ENCODE data around the gene TST. TPM values are rescaled to one million over a fixed set of nuclear protein-coding genes. Genes with fewer than 3 reads are reported as not detected.

The TST gene
- total RNA-seq, 1 experiment from 2014 or later, result 52.2 TPM

GRCh38 chr22:37065180-37065579, 45.9 kb upstream of the TST start:
- Mint-ChIP-seq H3K9me3 (ENCODE audit: low read depth, unreplicated experiment) (no peaks in the 10 kb centered on the region), H3K4me1 (ENCODE audit: low read depth, unreplicated experiment) (peaks cover 30% of the 10 kb centered on the region), H3K36me3 (ENCODE audit: insufficient read depth, unreplicated experiment) (no peaks in the 10 kb centered on the region), H3K27me3 (ENCODE audit: unreplicated experiment) (peaks cover 33% of the 10 kb centered on the region), H3K27ac (ENCODE audit: unreplicated experiment) (no peak overlapping the region), H3K4me3 (ENCODE audit: low read depth, unreplicated experiment) (no peak overlapping the region)
- BruUV-seq (replicated peaks), result no TSS peak
- peak; percentile 52 for DNase-seq
- TF ChIP-seq, protein P1, sequence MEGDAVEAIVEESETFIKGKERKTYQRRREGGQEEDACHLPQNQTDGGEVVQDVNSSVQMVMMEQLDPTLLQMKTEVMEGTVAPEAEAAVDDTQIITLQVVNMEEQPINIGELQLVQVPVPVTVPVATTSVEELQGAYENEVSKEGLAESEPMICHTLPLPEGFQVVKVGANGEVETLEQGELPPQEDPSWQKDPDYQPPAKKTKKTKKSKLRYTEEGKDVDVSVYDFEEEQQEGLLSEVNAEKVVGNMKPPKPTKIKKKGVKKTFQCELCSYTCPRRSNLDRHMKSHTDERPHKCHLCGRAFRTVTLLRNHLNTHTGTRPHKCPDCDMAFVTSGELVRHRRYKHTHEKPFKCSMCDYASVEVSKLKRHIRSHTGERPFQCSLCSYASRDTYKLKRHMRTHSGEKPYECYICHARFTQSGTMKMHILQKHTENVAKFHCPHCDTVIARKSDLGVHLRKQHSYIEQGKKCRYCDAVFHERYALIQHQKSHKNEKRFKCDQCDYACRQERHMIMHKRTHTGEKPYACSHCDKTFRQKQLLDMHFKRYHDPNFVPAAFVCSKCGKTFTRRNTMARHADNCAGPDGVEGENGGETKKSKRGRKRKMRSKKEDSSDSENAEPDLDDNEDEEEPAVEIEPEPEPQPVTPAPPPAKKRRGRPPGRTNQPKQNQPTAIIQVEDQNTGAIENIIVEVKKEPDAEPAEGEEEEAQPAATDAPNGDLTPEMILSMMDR (IDR thresholded peaks at IDR 0.05; ENCODE audit: unreplicated experiment), result no peak
- intact Hi-C loops (cut with micrococcal nuclease; ENCODE audit: unreplicated experiment), result no loop called here
- CTCF ChIA-PET, result interaction anchor here (0.5 kb wide), 1 partner anchor 55 kb away, joined by 3 read pairs; no protein-coding TSS in a partner anchor

DNA sequence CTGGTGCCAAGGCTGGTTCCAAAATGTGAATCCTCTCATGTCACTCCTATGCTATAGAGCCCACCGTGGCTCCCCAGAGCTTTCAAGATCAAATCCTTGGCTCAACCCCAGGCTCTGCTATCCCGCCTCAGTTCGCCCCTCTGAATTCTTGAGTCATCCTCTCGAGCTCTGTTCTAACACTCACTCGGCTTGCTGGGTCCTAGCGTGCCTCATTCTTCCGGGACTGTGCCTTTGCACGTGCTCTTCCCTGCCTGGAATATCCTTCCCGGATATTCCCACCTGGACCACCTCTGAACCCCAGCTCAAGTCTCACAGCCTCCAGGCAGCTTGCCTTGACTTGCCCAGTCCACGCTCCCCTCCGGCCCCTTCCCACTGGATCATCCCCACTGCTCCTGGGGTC, 45.3 kb upstream of the TST start:
- intact Hi-C loops (cut with micrococcal nuclease; ENCODE audit: unreplicated experiment), result no loop called here
- CTCF ChIA-PET, result no interaction called here
- TF ChIP-seq, protein P1 (IDR thresholded peaks at IDR 0.05; ENCODE audit: unreplicated experiment), result no peak
- H3K27ac Mint-ChIP-seq (ENCODE audit: unreplicated experiment), result no peak overlapping the region
- no peaks in the 10 kb centered on the region for H3K9me3 Mint-ChIP-seq (ENCODE audit: low read depth, unreplicated experiment)
- peaks cover 33% of the 10 kb centered on the region for H3K27me3 Mint-ChIP-seq (ENCODE audit: unreplicated experiment)
- no peaks in the 10 kb centered on the region for H3K36me3 Mint-ChIP-seq (ENCODE audit: insufficient read depth, unreplicated experiment)
- no peak overlapping the region for H3K4me3 Mint-ChIP-seq (ENCODE audit: low read depth, unreplicated experiment)
- no peak for DNase-seq
- peaks cover 30% of the 10 kb centered on the region for H3K4me1 Mint-ChIP-seq (ENCODE audit: low read depth, unreplicated experiment)
- no TSS peak for BruUV-seq (replicated peaks)

- peaks cover 30% of the 10 kb centered on the region for H3K4me1 Mint-ChIP-seq (ENCODE audit: low read depth, unreplicated experiment)
- no peaks in the 10 kb centered on the region for H3K36me3 Mint-ChIP-seq (ENCODE audit: insufficient read depth, unreplicated experiment)
- CTCF ChIA-PET, result no interaction called here
- intact Hi-C loops (cut with micrococcal nuclease; ENCODE audit: unreplicated experiment), result no loop called here
- no peak overlapping the region for H3K27ac Mint-ChIP-seq (ENCODE audit: unreplicated experiment)
- no peaks in the 10 kb centered on the region for H3K9me3 Mint-ChIP-seq (ENCODE audit: low read depth, unreplicated experiment)
- H3K27me3 Mint-ChIP-seq (ENCODE audit: unreplicated experiment), result peaks cover 33% of the 10 kb centered on the region
- no TSS peak for BruUV-seq (replicated peaks)
- no peak overlapping the region for H3K4me3 Mint-ChIP-seq (ENCODE audit: low read depth, unreplicated experiment)
- TF ChIP-seq, protein P1 (IDR thresholded peaks at IDR 0.05; ENCODE audit: unreplicated experiment), result no peak
- DNase-seq, result peak; percentile 62
Observed at GRCh38 chr22:37063431-37064420, 44.5 kb upstream of the TST start.

DNA sequence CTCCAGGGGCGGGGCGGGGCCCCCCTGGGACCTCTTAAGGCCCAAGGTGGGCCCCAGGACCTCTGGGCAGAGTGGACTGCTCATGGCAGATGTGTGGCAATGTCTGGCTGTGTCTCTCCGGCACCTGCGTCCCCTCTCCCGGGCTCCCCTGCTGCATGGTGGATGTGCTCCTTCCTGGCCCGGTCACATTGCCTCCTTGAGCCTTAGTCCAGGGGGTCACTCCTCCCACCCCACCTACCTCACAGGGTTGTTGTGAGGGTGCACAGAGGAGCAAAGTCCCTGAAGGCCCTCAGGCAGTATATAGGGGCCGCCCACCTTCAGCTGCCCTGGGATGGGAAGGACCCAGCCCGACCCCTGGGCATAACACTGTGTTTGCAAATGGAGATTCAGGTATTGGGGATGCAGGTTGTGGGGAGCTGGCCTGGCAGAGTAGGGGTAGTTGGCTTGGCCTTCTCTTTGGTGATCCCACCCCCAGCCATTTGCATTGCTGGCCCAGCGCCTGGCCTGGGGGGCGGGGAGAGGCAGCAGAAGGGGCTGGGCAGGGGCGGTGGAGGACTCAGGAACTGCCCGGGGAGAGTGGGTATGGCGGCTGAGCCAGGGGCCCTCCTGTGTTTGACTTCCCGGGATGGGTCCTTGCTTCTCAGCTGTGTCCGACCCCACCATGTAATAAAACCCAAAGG, 43.6 kb upstream of the TST start:
- H3K9me3 Mint-ChIP-seq (ENCODE audit: low read depth, unreplicated experiment), result no peaks in the 10 kb centered on the region
- CTCF ChIA-PET, result no interaction called here
- H3K27me3 Mint-ChIP-seq (ENCODE audit: unreplicated experiment), result peaks cover 25% of the 10 kb centered on the region
- no peaks in the 10 kb centered on the region for H3K36me3 Mint-ChIP-seq (ENCODE audit: insufficient read depth, unreplicated experiment)
- H3K27ac Mint-ChIP-seq (ENCODE audit: unreplicated experiment), result no peak overlapping the region
- no peak overlapping the region for H3K4me3 Mint-ChIP-seq (ENCODE audit: low read depth, unreplicated experiment)
- peaks cover 30% of the 10 kb centered on the region for H3K4me1 Mint-ChIP-seq (ENCODE audit: low read depth, unreplicated experiment)
- intact Hi-C loops (cut with micrococcal nuclease; ENCODE audit: unreplicated experiment), result no loop called here
- TF ChIP-seq, protein P1 (IDR thresholded peaks at IDR 0.05; ENCODE audit: unreplicated experiment), result no peak
- no peak for DNase-seq
- BruUV-seq (replicated peaks), result no TSS peak

All from Calu3 (cell line).